Measurements from ENCODE around the gene TCF23. TPM values are rescaled to one million over a fixed set of nuclear protein-coding genes. Genes with fewer than 3 reads are reported as not detected.
"Not testable (repeated sequence)": the region's sequence is repeated elsewhere in the genome, so short reads cannot be mapped to it uniquely, and the experiment has no call there.

Gene TCF23
- not detected for total RNA-seq

- DNase-seq (ENCODE audit: low spot score) (no peak), ATAC-seq (no peak)
These were observed at the start of gene TCF23 for GRCh38 chr2:27148801-27149439. TSS of gene TCF23 (plus strand) at chr2:27149004. CDS start at chr2:27149134, 130 bp downstream.

GRCh38 chr2:27099334-27099955, 49.4 kb upstream of the TCF23 start:
- intact Hi-C loops (cut with DNase I) = loop anchor here (10.0 kb wide), 1 partner anchor 185 kb away; the partner anchor contains the start of gene TRIM54
- DNase-seq (ENCODE audit: low spot score) = no peak
- no peak for ATAC-seq

More at GRCh38 chr2:27148801-27149439, at the start of gene TCF23:
- intact Hi-C loops (cut with DNase I) = no loop called here

GRCh38 chr2:27100036-27100435, 48.8 kb upstream of the TCF23 start:
- ATAC-seq = no peak
- intact Hi-C loops (cut with DNase I) = no loop called here
- DNase-seq (ENCODE audit: low spot score) = no peak

GRCh38 chr2:27102329-27102728, 46.5 kb upstream of the TCF23 start:
- DNase-seq (ENCODE audit: low spot score) (no peak), ATAC-seq (no peak)
- intact Hi-C loops (cut with DNase I) = no loop called here

- no peak for DNase-seq (ENCODE audit: low spot score)
- intact Hi-C loops (cut with DNase I) = no loop called here
- no peak for ATAC-seq
These were observed 42.8 kb upstream of the TCF23 start for GRCh38 chr2:27105981-27106380.

- ATAC-seq = no peak
- DNase-seq (ENCODE audit: low spot score) = no peak
- intact Hi-C loops (cut with DNase I) = no loop called here
These were observed 40.6 kb upstream of the TCF23 start for GRCh38 chr2:27108221-27108620.

GRCh38 chr2:27109083-27109482, 39.7 kb upstream of the TCF23 start:
- intact Hi-C loops (cut with DNase I) = no loop called here
- ATAC-seq (no peak), DNase-seq (ENCODE audit: low spot score) (no peak)

GRCh38 chr2:27110603-27111352, 38.0 kb upstream of the TCF23 start:
- ATAC-seq; intact Hi-C loops (cut with DNase I): not testable (repeated sequence)

GRCh38 chr2:27111392-27112078, 37.3 kb upstream of the TCF23 start:
- intact Hi-C loops (cut with DNase I); DNase-seq (ENCODE audit: low spot score); ATAC-seq: not testable (repeated sequence)

More at GRCh38 chr2:27110603-27111352, 38.0 kb upstream of the TCF23 start:
- DNase-seq (ENCODE audit: low spot score) = not testable (repeated sequence)

GRCh38 chr2:27115519-27115918, 33.3 kb upstream of the TCF23 start:
- intact Hi-C loops (cut with DNase I) = no loop called here
- DNase-seq (ENCODE audit: low spot score) (no peak), ATAC-seq (no peak)

- intact Hi-C loops (cut with DNase I) = no loop called here
- ATAC-seq (peak; percentile 14), DNase-seq (ENCODE audit: low spot score) (no peak)
These were observed 30.7 kb upstream of the TCF23 start for GRCh38 chr2:27117995-27118524.

- DNase-seq (ENCODE audit: low spot score) (no peak), ATAC-seq (peak; percentile 35)
- intact Hi-C loops (cut with DNase I) = no loop called here
These were observed 30.1 kb upstream of the TCF23 start, which contains the start of gene CGREF1 for GRCh38 chr2:27118525-27119329. TSS of gene CGREF1 (minus strand) at chr2:27119128. CDS start at chr2:27104366, 14,762 bp downstream.

GRCh38 chr2:27119330-27119670, 29.5 kb upstream of the TCF23 start:
- DNase-seq (ENCODE audit: low spot score); intact Hi-C loops (cut with DNase I); ATAC-seq: not testable (repeated sequence)

GRCh38 chr2:27121906-27122305, 26.9 kb upstream of the TCF23 start:
- DNase-seq (ENCODE audit: low spot score) = no peak
- ATAC-seq = no peak
- intact Hi-C loops (cut with DNase I) = no loop called here

- intact Hi-C loops (cut with DNase I) = no loop called here
- ATAC-seq (no peak), DNase-seq (ENCODE audit: low spot score) (no peak)
These were observed 26.0 kb upstream of the TCF23 start for GRCh38 chr2:27122791-27123190.

GRCh38 chr2:27123302-27124150, 25.3 kb upstream of the TCF23 start, which contains the start of gene ABHD1:
TSS of gene ABHD1 (plus strand) at chr2:27123815. CDS start at chr2:27123949, 134 bp downstream.
- peak; percentile 81 for DNase-seq (ENCODE audit: low spot score)
- ATAC-seq = peak; percentile 85
- intact Hi-C loops (cut with DNase I) = no loop called here

- ATAC-seq (no peak), DNase-seq (ENCODE audit: low spot score) (no peak)
- intact Hi-C loops (cut with DNase I) = no loop called here
These were observed 23.7 kb upstream of the TCF23 start for GRCh38 chr2:27125104-27125503.
